ENCODE measurements around the gene KIFAP3. TPM values are rescaled to one million over a fixed set of nuclear protein-coding genes. Genes with fewer than 3 reads are reported as not detected.
"Not testable (repeated sequence)": the region's sequence is repeated elsewhere in the genome, so short reads cannot be mapped to it uniquely, and the experiment has no call there.

KIFAP3 gene
- total RNA-seq, 2 experiments from 2014 or later, result 19.4 to 20.6 TPM

- Mint-ChIP-seq H3K4me1 (no peaks in the 10 kb centered on the region), H3K4me3 (no peak overlapping the region), H3K36me3 (no peaks in the 10 kb centered on the region), H3K27me3 (no peaks in the 10 kb centered on the region), H3K9me3 (no peaks in the 10 kb centered on the region), H3K27ac (no peak overlapping the region)
- no peak for DNase-seq
- no peak for ATAC-seq (ENCODE audit: low read depth)
- POLR2A ChIA-PET, result no interaction called here
Observed at GRCh38 chr1:169943963-169944526, 130.4 kb downstream of the KIFAP3 start.

GRCh38 chr1:169941982-169942830 lies 132.3 kb downstream of the KIFAP3 start:
- DNase-seq, result no peak
- no peak overlapping the region for H3K27ac Mint-ChIP-seq

GRCh38 chr1:169933984-169934725 lies 140.3 kb downstream of the KIFAP3 start:
- no peaks in the 10 kb centered on the region for H3K9me3 Mint-ChIP-seq
- POLR2A ChIA-PET, result no interaction called here
- H3K4me3 Mint-ChIP-seq, result no peak overlapping the region
- H3K27me3 Mint-ChIP-seq, result no peaks in the 10 kb centered on the region
- H3K36me3 Mint-ChIP-seq, result no peaks in the 10 kb centered on the region
- H3K27ac Mint-ChIP-seq, result no peak overlapping the region
- ATAC-seq (ENCODE audit: low read depth), result no peak
- DNase-seq, result no peak
- no peaks in the 10 kb centered on the region for H3K4me1 Mint-ChIP-seq

More at GRCh38 chr1:169941982-169942830, 132.3 kb downstream of the KIFAP3 start:
- POLR2A ChIA-PET, result no interaction called here
- no peaks in the 10 kb centered on the region for H3K27me3 Mint-ChIP-seq
- H3K4me1 Mint-ChIP-seq, result no peaks in the 10 kb centered on the region
- no peaks in the 10 kb centered on the region for H3K36me3 Mint-ChIP-seq
- H3K9me3 Mint-ChIP-seq, result no peaks in the 10 kb centered on the region
- ATAC-seq (ENCODE audit: low read depth), result no peak
- H3K4me3 Mint-ChIP-seq, result no peak overlapping the region

GRCh38 chr1:169931795-169932231 lies 142.7 kb downstream of the KIFAP3 start:
- H3K27me3 Mint-ChIP-seq, result no peaks in the 10 kb centered on the region
- H3K4me3 Mint-ChIP-seq, result no peak overlapping the region
- H3K27ac Mint-ChIP-seq, result no peak overlapping the region
- no peaks in the 10 kb centered on the region for H3K9me3 Mint-ChIP-seq
- ATAC-seq (ENCODE audit: low read depth) (no peak), DNase-seq (no peak)
- H3K4me1 Mint-ChIP-seq, result peaks cover 2% of the 10 kb centered on the region
- no peaks in the 10 kb centered on the region for H3K36me3 Mint-ChIP-seq
- POLR2A ChIA-PET, result no interaction called here

GRCh38 chr1:169929210-169929526 lies 145.3 kb downstream of the KIFAP3 start:
- DNase-seq (no peak), ATAC-seq (ENCODE audit: low read depth) (no peak)
- Mint-ChIP-seq H3K36me3 (peaks cover 2% of the 10 kb centered on the region), H3K27ac (no peak overlapping the region), H3K4me3 (no peak overlapping the region), H3K9me3 (no peaks in the 10 kb centered on the region), H3K4me1 (peaks cover 6% of the 10 kb centered on the region), H3K27me3 (no peaks in the 10 kb centered on the region)
- POLR2A ChIA-PET, result no interaction called here

GRCh38 chr1:169928438-169929209 lies 145.9 kb downstream of the KIFAP3 start:
- Mint-ChIP-seq H3K4me1 (peaks cover 6% of the 10 kb centered on the region), H3K9me3 (no peaks in the 10 kb centered on the region), H3K4me3 (no peak overlapping the region), H3K36me3 (peaks cover 2% of the 10 kb centered on the region), H3K27me3 (no peaks in the 10 kb centered on the region), H3K27ac (no peak overlapping the region)
- ATAC-seq (ENCODE audit: low read depth), result peak; percentile 53
- DNase-seq, result no peak
- POLR2A ChIA-PET, result interaction anchor here (1.4 kb wide), 1 partner anchor 35 kb away, joined by 3 read pairs; the partner anchor contains the start of gene SCYL3

- Mint-ChIP-seq H3K4me3 (no peak overlapping the region), H3K27ac (peak overlapping the region; percentile 64), H3K27me3 (no peaks in the 10 kb centered on the region), H3K36me3 (peaks cover 2% of the 10 kb centered on the region), H3K4me1 (peaks cover 6% of the 10 kb centered on the region), H3K9me3 (no peaks in the 10 kb centered on the region)
- POLR2A ChIA-PET, result interaction anchor here (0.7 kb wide), 1 partner anchor 32 kb away, joined by 3 read pairs; the partner anchor contains the start of gene SCYL3
- DNase-seq, result no peak
- ATAC-seq (ENCODE audit: low read depth), result peak; percentile 86
Observed at GRCh38 chr1:169925505-169926482, 148.7 kb downstream of the KIFAP3 start.

- ATAC-seq (ENCODE audit: low read depth) (no peak), DNase-seq (no peak)
- POLR2A ChIA-PET, result no interaction called here
- Mint-ChIP-seq H3K36me3 (peaks cover 2% of the 10 kb centered on the region), H3K27me3 (no peaks in the 10 kb centered on the region), H3K4me3 (no peak overlapping the region), H3K4me1 (peaks cover 6% of the 10 kb centered on the region), H3K27ac (no peak overlapping the region), H3K9me3 (no peaks in the 10 kb centered on the region)
Observed at GRCh38 chr1:169924829-169925228, 149.7 kb downstream of the KIFAP3 start.

- H3K27ac Mint-ChIP-seq, result no peak overlapping the region
- ATAC-seq (ENCODE audit: low read depth), result no peak
- no peaks in the 10 kb centered on the region for H3K9me3 Mint-ChIP-seq
- POLR2A ChIA-PET, result no interaction called here
- H3K4me1 Mint-ChIP-seq, result peaks cover 6% of the 10 kb centered on the region
- no peak for DNase-seq
- peaks cover 2% of the 10 kb centered on the region for H3K36me3 Mint-ChIP-seq
- no peaks in the 10 kb centered on the region for H3K27me3 Mint-ChIP-seq
- H3K4me3 Mint-ChIP-seq, result no peak overlapping the region
Observed at GRCh38 chr1:169924063-169924462, 150.4 kb downstream of the KIFAP3 start.

GRCh38 chr1:169921080-169921479 lies 153.4 kb downstream of the KIFAP3 start:
- DNase-seq, result no peak
- H3K36me3 Mint-ChIP-seq, result peaks cover 2% of the 10 kb centered on the region
- no peak for ATAC-seq (ENCODE audit: low read depth)
- H3K4me1 Mint-ChIP-seq, result peaks cover 2% of the 10 kb centered on the region
- POLR2A ChIA-PET, result no interaction called here
- H3K4me3 Mint-ChIP-seq, result no peak overlapping the region
- H3K27me3 Mint-ChIP-seq, result no peaks in the 10 kb centered on the region
- H3K27ac Mint-ChIP-seq, result no peak overlapping the region
- no peaks in the 10 kb centered on the region for H3K9me3 Mint-ChIP-seq

- ATAC-seq (ENCODE audit: low read depth), result no peak
- no peak overlapping the region for H3K4me3 Mint-ChIP-seq
- H3K27ac Mint-ChIP-seq, result no peak overlapping the region
- no peaks in the 10 kb centered on the region for H3K9me3 Mint-ChIP-seq
- no peak for DNase-seq
- POLR2A ChIA-PET, result no interaction called here
- no peaks in the 10 kb centered on the region for H3K27me3 Mint-ChIP-seq
- no peaks in the 10 kb centered on the region for H3K36me3 Mint-ChIP-seq
- H3K4me1 Mint-ChIP-seq, result no peaks in the 10 kb centered on the region
Observed at GRCh38 chr1:169918927-169919326, 155.6 kb downstream of the KIFAP3 start.

GRCh38 chr1:169918220-169918619 lies 156.3 kb downstream of the KIFAP3 start:
- ATAC-seq (ENCODE audit: low read depth); H3K36me3 Mint-ChIP-seq; H3K4me3 Mint-ChIP-seq; POLR2A ChIA-PET; DNase-seq; H3K27me3 Mint-ChIP-seq; H3K27ac Mint-ChIP-seq; H3K9me3 Mint-ChIP-seq; H3K4me1 Mint-ChIP-seq: not testable (repeated sequence)
